ENCODE measurements around the gene UBE2H. TPM values are rescaled to one million over a fixed set of nuclear protein-coding genes. Genes with fewer than 3 reads are reported as not detected.

The UBE2H gene
- total RNA-seq, 1 experiment from 2014 or later = 58.0 TPM

DNA sequence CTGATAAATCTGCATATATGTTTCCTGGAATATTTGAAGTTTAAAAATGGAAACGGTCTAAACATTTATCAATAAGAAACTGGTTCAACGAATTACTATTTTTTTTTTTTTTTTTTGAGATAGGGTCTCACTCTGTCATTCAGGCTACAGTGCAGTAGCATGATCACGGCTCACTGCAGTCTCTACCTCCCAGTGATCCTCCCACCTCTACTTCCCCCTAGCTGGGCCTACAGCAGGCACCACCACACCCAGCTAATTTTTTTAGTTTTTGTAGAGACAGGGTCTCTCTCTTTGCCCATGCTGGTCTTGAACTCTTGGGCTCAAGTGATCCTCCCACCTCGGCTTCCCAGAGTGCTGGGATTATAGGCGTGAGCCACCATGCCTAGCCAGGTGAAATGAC is 68.3 kb downstream of the UBE2H start:
- Histone ChIP-seq H3K4me3 (ENCODE audit: low read depth in 2 of 2, low read length in 2 of 2) (no peak overlapping the region), H3K27me3 (ENCODE audit: control insufficient read depth, insufficient read depth, low read length) (no peaks in the 10 kb centered on the region), H3K4me1 (ENCODE audit: control insufficient read depth, insufficient read depth, low read length) (no peaks in the 10 kb centered on the region; the same call in 1 of the 2 replicates), H3K9me3 (ENCODE audit: control insufficient read depth, insufficient read depth, low read depth, low read length) (no peaks in the 10 kb centered on the region), H3K27ac (ENCODE audit: low read length) (no peak overlapping the region), H3K36me3 (ENCODE audit: control insufficient read depth, insufficient read depth, low read length) (no peaks in the 10 kb centered on the region; the same call in 1 of the 2 replicates)
- intact Hi-C loops (cut with micrococcal nuclease; ENCODE audit: unreplicated experiment) (no loop called here), in situ Hi-C loops (cut with HindIII; ENCODE audit: low pct_unique_long_range_greater_than_20kb, low sequenced_read_pairs) (no loop called here)
- BruUV-seq (replicated peaks) = no TSS peak
- TF ChIP-seq, protein P1, sequence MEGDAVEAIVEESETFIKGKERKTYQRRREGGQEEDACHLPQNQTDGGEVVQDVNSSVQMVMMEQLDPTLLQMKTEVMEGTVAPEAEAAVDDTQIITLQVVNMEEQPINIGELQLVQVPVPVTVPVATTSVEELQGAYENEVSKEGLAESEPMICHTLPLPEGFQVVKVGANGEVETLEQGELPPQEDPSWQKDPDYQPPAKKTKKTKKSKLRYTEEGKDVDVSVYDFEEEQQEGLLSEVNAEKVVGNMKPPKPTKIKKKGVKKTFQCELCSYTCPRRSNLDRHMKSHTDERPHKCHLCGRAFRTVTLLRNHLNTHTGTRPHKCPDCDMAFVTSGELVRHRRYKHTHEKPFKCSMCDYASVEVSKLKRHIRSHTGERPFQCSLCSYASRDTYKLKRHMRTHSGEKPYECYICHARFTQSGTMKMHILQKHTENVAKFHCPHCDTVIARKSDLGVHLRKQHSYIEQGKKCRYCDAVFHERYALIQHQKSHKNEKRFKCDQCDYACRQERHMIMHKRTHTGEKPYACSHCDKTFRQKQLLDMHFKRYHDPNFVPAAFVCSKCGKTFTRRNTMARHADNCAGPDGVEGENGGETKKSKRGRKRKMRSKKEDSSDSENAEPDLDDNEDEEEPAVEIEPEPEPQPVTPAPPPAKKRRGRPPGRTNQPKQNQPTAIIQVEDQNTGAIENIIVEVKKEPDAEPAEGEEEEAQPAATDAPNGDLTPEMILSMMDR (IDR thresholded peaks at IDR 0.05) = no peak
- TF ChIP-seq POLR2AphosphoS5 (IDR thresholded peaks at IDR 0.05; ENCODE audit: low read depth, low read length) (no peak), TCF7L2 (IDR thresholded peaks at IDR 0.05; ENCODE audit: low read depth, low read length) (no peak), SIN3A (IDR thresholded peaks at IDR 0.05; ENCODE audit: borderline replicate concordance, insufficient read depth, low read depth, low read length) (no peak)
- TF ChIP-seq, protein P2, sequence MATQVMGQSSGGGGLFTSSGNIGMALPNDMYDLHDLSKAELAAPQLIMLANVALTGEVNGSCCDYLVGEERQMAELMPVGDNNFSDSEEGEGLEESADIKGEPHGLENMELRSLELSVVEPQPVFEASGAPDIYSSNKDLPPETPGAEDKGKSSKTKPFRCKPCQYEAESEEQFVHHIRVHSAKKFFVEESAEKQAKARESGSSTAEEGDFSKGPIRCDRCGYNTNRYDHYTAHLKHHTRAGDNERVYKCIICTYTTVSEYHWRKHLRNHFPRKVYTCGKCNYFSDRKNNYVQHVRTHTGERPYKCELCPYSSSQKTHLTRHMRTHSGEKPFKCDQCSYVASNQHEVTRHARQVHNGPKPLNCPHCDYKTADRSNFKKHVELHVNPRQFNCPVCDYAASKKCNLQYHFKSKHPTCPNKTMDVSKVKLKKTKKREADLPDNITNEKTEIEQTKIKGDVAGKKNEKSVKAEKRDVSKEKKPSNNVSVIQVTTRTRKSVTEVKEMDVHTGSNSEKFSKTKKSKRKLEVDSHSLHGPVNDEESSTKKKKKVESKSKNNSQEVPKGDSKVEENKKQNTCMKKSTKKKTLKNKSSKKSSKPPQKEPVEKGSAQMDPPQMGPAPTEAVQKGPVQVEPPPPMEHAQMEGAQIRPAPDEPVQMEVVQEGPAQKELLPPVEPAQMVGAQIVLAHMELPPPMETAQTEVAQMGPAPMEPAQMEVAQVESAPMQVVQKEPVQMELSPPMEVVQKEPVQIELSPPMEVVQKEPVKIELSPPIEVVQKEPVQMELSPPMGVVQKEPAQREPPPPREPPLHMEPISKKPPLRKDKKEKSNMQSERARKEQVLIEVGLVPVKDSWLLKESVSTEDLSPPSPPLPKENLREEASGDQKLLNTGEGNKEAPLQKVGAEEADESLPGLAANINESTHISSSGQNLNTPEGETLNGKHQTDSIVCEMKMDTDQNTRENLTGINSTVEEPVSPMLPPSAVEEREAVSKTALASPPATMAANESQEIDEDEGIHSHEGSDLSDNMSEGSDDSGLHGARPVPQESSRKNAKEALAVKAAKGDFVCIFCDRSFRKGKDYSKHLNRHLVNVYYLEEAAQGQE (IDR thresholded peaks at IDR 0.05; ENCODE audit: insufficient read depth in 1 of 2, low read depth in 2 of 2, low read length in 1 of 2) = no peak
- DNase-seq (ENCODE audit: low read depth, low spot score) (no peak), ATAC-seq (0 out of 2 replicates have a peak, but pooled peaks have one; percentile 38)
- CTCF ChIA-PET = no interaction called here
- POLR2A ChIA-PET = no interaction called here

GRCh38 chr7:129883151-129883550 is 69.6 kb downstream of the UBE2H start:
- intact Hi-C loops (cut with micrococcal nuclease; ENCODE audit: unreplicated experiment) (no loop called here), in situ Hi-C loops (cut with HindIII; ENCODE audit: low pct_unique_long_range_greater_than_20kb, low sequenced_read_pairs) (no loop called here)
- ChIA-PET CTCF (interaction anchor here (0.5 kb wide), 1 partner anchor 58 kb away, joined by 4 read pairs; no protein-coding TSS in a partner anchor), POLR2A (no interaction called here)
- DNase-seq (ENCODE audit: low read depth, low spot score) (no peak), ATAC-seq (no peak)
- Histone ChIP-seq H3K4me3 (ENCODE audit: low read depth in 2 of 2, low read length in 2 of 2) (no peak overlapping the region), H3K27me3 (ENCODE audit: control insufficient read depth, insufficient read depth, low read length) (no peaks in the 10 kb centered on the region), H3K9me3 (ENCODE audit: control insufficient read depth, insufficient read depth, low read depth, low read length) (no peaks in the 10 kb centered on the region), H3K36me3 (ENCODE audit: control insufficient read depth, insufficient read depth, low read length) (no peaks in the 10 kb centered on the region; the same call in 1 of the 2 replicates), H3K4me1 (ENCODE audit: control insufficient read depth, insufficient read depth, low read length) (no peaks in the 10 kb centered on the region; the same call in 1 of the 2 replicates), H3K27ac (ENCODE audit: low read length) (no peak overlapping the region)
- TF ChIP-seq SIN3A (IDR thresholded peaks at IDR 0.05; ENCODE audit: borderline replicate concordance, insufficient read depth, low read depth, low read length) (no peak), TCF7L2 (IDR thresholded peaks at IDR 0.05; ENCODE audit: low read depth, low read length) (no peak), POLR2AphosphoS5 (IDR thresholded peaks at IDR 0.05; ENCODE audit: low read depth, low read length) (no peak)
- TF ChIP-seq, protein P2 (IDR thresholded peaks at IDR 0.05; ENCODE audit: insufficient read depth in 1 of 2, low read depth in 2 of 2, low read length in 1 of 2) = no peak
- TF ChIP-seq, protein P1 (IDR thresholded peaks at IDR 0.05) = no peak
- no TSS peak for BruUV-seq (replicated peaks)

Data from Panc1 (cell line).